DOHH2 (cell line): ENCODE data around the gene ABR.

Experiments used
- EZH2phosphoT487 ChIP-seq: fragments of 200-600 bp; sonication (generic); IDR thresholded peaks from 2 replicates; pipeline ENCODE4 v1.6.1; 2017; ENCODE audit warnings: borderline replicate concordance, mild to moderate bottlenecking, antibody characterized with exemption, low read length, moderate library complexity, mixed read lengths
- TF ChIP-seq, protein P1 (sequence below): fragments of 200-600 bp; sonication (generic); IDR thresholded peaks from one replicate; pipeline ENCODE4 v1.5.1; 2014; ENCODE audit warnings: antibody characterized with exemption, mild to moderate bottlenecking, low read depth, low read length; ENCODE audit not compliant: poor library complexity, severe bottlenecking

- TF ChIP-seq, protein P1, sequence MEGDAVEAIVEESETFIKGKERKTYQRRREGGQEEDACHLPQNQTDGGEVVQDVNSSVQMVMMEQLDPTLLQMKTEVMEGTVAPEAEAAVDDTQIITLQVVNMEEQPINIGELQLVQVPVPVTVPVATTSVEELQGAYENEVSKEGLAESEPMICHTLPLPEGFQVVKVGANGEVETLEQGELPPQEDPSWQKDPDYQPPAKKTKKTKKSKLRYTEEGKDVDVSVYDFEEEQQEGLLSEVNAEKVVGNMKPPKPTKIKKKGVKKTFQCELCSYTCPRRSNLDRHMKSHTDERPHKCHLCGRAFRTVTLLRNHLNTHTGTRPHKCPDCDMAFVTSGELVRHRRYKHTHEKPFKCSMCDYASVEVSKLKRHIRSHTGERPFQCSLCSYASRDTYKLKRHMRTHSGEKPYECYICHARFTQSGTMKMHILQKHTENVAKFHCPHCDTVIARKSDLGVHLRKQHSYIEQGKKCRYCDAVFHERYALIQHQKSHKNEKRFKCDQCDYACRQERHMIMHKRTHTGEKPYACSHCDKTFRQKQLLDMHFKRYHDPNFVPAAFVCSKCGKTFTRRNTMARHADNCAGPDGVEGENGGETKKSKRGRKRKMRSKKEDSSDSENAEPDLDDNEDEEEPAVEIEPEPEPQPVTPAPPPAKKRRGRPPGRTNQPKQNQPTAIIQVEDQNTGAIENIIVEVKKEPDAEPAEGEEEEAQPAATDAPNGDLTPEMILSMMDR: no peak
- TF ChIP-seq EZH2phosphoT487: no peak
Observed at GRCh38 chr17:1107083-1107776, 72.6 kb downstream of the ABR start.
